ENCODE results near the gene CCDC51. TPM values are rescaled to one million over a fixed set of nuclear protein-coding genes. Genes with fewer than 3 reads are reported as not detected.
A peak's percentile ranks its signal among the peaks of the same experiment; 100 is the strongest.

Gene CCDC51
- total and polyA plus RNA-seq, 7 experiments from 2014 or later: 3.6 to 16.5 (median 7.1) TPM

- H3K27me3 Mint-ChIP-seq: no peaks in the 10 kb centered on the region
- H3K27ac Mint-ChIP-seq: no peak overlapping the region
- no peaks in the 10 kb centered on the region for H3K9me3 ChIP-seq (ENCODE audit: control insufficient read depth in 2 of 3, low read length in 3 of 3)
- no peaks in the 10 kb centered on the region for H3K36me3 Mint-ChIP-seq
- no peaks in the 10 kb centered on the region for H3K36me3 ChIP-seq (ENCODE audit: control insufficient read depth in 2 of 3, insufficient read depth in 3 of 3, low read length in 3 of 3)
- no peaks in the 10 kb centered on the region for H3K4me1 Mint-ChIP-seq
- H3K27me3 ChIP-seq (ENCODE audit: control insufficient read depth in 2 of 2, insufficient read depth in 2 of 2, low read length in 2 of 2): no peaks in the 10 kb centered on the region
- H3K9me3 Mint-ChIP-seq: peaks cover 0 to 2% (median 0%) of the 10 kb centered on the region in 11 donors
- ATAC-seq: no peak
- no peak overlapping the region for H3K4me3 ChIP-seq (ENCODE audit: low read length)
- H3K4me1 ChIP-seq (ENCODE audit: control insufficient read depth in 2 of 2, insufficient read depth in 2 of 2, low read length in 2 of 2): no peaks in the 10 kb centered on the region
- intact Hi-C loops (cut with micrococcal nuclease): loop anchor here in 1 of 2 donors (2.0 kb wide), 1 partner anchor 21 kb away; no protein-coding TSS in a partner anchor
- CTCF ChIA-PET: no interaction called here
- H3K4me3 Mint-ChIP-seq: no peak overlapping the region
- POLR2A ChIA-PET: no interaction called here
- H3K27ac ChIP-seq (ENCODE audit: low read depth, low read length): no peak overlapping the region
- peak in 1 of 9 donors; percentile 6 for DNase-seq
Measured at GRCh38 chr3:48415251-48415953, 24.5 kb downstream of the CCDC51 start.

GRCh38 chr3:48414376-48415250 lies 25.3 kb downstream of the CCDC51 start:
- H3K4me3 ChIP-seq (ENCODE audit: low read length): no peak overlapping the region
- peak in 1 of 9 donors; percentile 4 for DNase-seq
- no peak overlapping the region for H3K4me3 Mint-ChIP-seq
- H3K27me3 ChIP-seq (ENCODE audit: control insufficient read depth in 2 of 2, insufficient read depth in 2 of 2, low read length in 2 of 2): no peaks in the 10 kb centered on the region
- no peaks in the 10 kb centered on the region for H3K9me3 ChIP-seq (ENCODE audit: control insufficient read depth in 2 of 3, low read length in 3 of 3)
- H3K27ac ChIP-seq (ENCODE audit: low read depth, low read length): no peak overlapping the region
- POLR2A ChIA-PET: no interaction called here
- H3K27ac Mint-ChIP-seq: no peak overlapping the region
- no peaks in the 10 kb centered on the region for H3K4me1 ChIP-seq (ENCODE audit: control insufficient read depth in 2 of 2, insufficient read depth in 2 of 2, low read length in 2 of 2)
- no peak for ATAC-seq
- CTCF ChIA-PET: no interaction called here
- no peaks in the 10 kb centered on the region for H3K4me1 Mint-ChIP-seq
- H3K27me3 Mint-ChIP-seq: no peaks in the 10 kb centered on the region
- H3K9me3 Mint-ChIP-seq: peaks cover 0 to 2% (median 0%) of the 10 kb centered on the region in 11 donors
- H3K36me3 ChIP-seq (ENCODE audit: control insufficient read depth in 2 of 3, insufficient read depth in 3 of 3, low read length in 3 of 3): no peaks in the 10 kb centered on the region
- no peaks in the 10 kb centered on the region for H3K36me3 Mint-ChIP-seq
- intact Hi-C loops (cut with micrococcal nuclease): loop anchor here in 1 of 2 donors (2.0 kb wide), 1 partner anchor 22 kb away; no protein-coding TSS in a partner anchor

GRCh38 chr3:48413611-48414010 lies 26.3 kb downstream of the CCDC51 start:
- Histone ChIP-seq H3K27me3 (ENCODE audit: control insufficient read depth in 2 of 2, insufficient read depth in 2 of 2, low read length in 2 of 2) (no peaks in the 10 kb centered on the region), H3K36me3 (ENCODE audit: control insufficient read depth in 2 of 3, insufficient read depth in 3 of 3, low read length in 3 of 3) (no peaks in the 10 kb centered on the region), H3K9me3 (ENCODE audit: control insufficient read depth in 2 of 3, low read length in 3 of 3) (no peaks in the 10 kb centered on the region), H3K4me1 (ENCODE audit: control insufficient read depth in 2 of 2, insufficient read depth in 2 of 2, low read length in 2 of 2) (no peaks in the 10 kb centered on the region), H3K27ac (ENCODE audit: low read depth, low read length) (no peak overlapping the region), H3K4me3 (ENCODE audit: low read length) (no peak overlapping the region)
- ChIA-PET CTCF (no interaction called here), POLR2A (no interaction called here)
- DNase-seq (peak in 1 of 9 donors; percentile 5), ATAC-seq (no peak)
- intact Hi-C loops (cut with micrococcal nuclease): loop anchor here in 1 of 2 donors (2.0 kb wide), 1 partner anchor 23 kb away; no protein-coding TSS in a partner anchor
- Mint-ChIP-seq H3K4me1 (no peaks in the 10 kb centered on the region), H3K27me3 (no peaks in the 10 kb centered on the region), H3K9me3 (peaks cover 0 to 2% (median 0%) of the 10 kb centered on the region in 11 donors), H3K27ac (peak overlapping the region in 1 of 9 donors; percentile 42), H3K4me3 (no peak overlapping the region), H3K36me3 (no peaks in the 10 kb centered on the region)

- H3K27ac Mint-ChIP-seq: peak overlapping the region in 1 of 9 donors; percentile 29
- H3K9me3 Mint-ChIP-seq: peaks cover 0 to 2% (median 0%) of the 10 kb centered on the region in 11 donors
- CTCF ChIA-PET: interaction anchor here (0.6 to 1.1 kb wide), 3 partner anchors 13 to 193 kb away, joined by 3 to 6 read pairs (median 3); no protein-coding TSS in a partner anchor
- no peaks in the 10 kb centered on the region for H3K27me3 Mint-ChIP-seq
- Histone ChIP-seq H3K4me1 (ENCODE audit: control insufficient read depth in 2 of 2, insufficient read depth in 2 of 2, low read length in 2 of 2) (no peaks in the 10 kb centered on the region), H3K4me3 (ENCODE audit: low read length) (no peak overlapping the region), H3K36me3 (ENCODE audit: control insufficient read depth in 2 of 3, insufficient read depth in 3 of 3, low read length in 3 of 3) (no peaks in the 10 kb centered on the region), H3K27ac (ENCODE audit: low read depth, low read length) (no peak overlapping the region), H3K27me3 (ENCODE audit: control insufficient read depth in 2 of 2, insufficient read depth in 2 of 2, low read length in 2 of 2) (no peaks in the 10 kb centered on the region), H3K9me3 (ENCODE audit: control insufficient read depth in 2 of 3, low read length in 3 of 3) (no peaks in the 10 kb centered on the region)
- DNase-seq (no peak), ATAC-seq (no peak)
- no peaks in the 10 kb centered on the region for H3K36me3 Mint-ChIP-seq
- POLR2A ChIA-PET: no interaction called here
- no peak overlapping the region for H3K4me3 Mint-ChIP-seq
- no peaks in the 10 kb centered on the region for H3K4me1 Mint-ChIP-seq
- intact Hi-C loops (cut with micrococcal nuclease): no loop called here
Measured at GRCh38 chr3:48413086-48413485, 26.8 kb downstream of the CCDC51 start.

DNA sequence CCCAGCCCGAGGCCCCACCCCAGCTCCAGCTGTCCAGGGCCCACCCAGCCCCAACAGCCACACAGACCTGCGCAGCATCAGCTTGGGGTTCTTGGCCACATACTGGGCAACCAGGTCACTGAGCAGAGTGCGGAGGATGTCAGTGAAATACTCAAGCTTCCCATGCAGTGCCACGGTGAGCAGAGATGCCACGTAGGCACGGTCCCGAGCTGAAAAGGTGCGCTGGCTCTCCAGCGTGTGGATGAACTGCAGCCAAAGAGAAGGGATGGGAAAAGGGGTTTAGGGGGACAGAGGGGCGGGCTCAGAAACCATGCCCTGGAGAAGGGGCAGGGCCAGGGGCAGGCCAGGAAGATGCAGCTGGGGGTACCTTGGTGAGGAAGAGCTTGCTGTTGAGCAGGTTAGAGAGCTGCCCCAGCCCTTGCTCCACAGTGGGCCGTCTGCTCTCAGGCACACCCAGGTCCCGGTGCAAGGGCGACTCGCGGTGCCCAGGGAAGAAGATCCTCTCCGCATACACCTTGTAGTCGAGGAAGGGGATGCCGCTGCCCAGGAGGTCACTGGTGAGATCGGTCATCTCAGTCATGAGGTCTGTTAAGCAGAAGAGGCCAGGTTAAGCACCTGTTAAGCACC lies 27.4 kb downstream of the CCDC51 start:
- Histone ChIP-seq H3K9me3 (ENCODE audit: control insufficient read depth in 2 of 3, low read length in 3 of 3) (no peaks in the 10 kb centered on the region), H3K36me3 (ENCODE audit: control insufficient read depth in 2 of 3, insufficient read depth in 3 of 3, low read length in 3 of 3) (no peaks in the 10 kb centered on the region), H3K4me1 (ENCODE audit: control insufficient read depth in 2 of 2, insufficient read depth in 2 of 2, low read length in 2 of 2) (no peaks in the 10 kb centered on the region), H3K27me3 (ENCODE audit: control insufficient read depth in 2 of 2, insufficient read depth in 2 of 2, low read length in 2 of 2) (no peaks in the 10 kb centered on the region), H3K4me3 (ENCODE audit: low read length) (no peak overlapping the region), H3K27ac (ENCODE audit: low read depth, low read length) (no peak overlapping the region)
- no peak for DNase-seq
- ChIA-PET CTCF (interaction anchor here (0.6 to 1.1 kb wide), 4 partner anchors 12 to 194 kb away, joined by 3 to 6 read pairs (median 3); no protein-coding TSS in a partner anchor), POLR2A (no interaction called here)
- intact Hi-C loops (cut with micrococcal nuclease): no loop called here
- H3K9me3 Mint-ChIP-seq: peaks cover 0 to 2% (median 0%) of the 10 kb centered on the region in 11 donors
- no peaks in the 10 kb centered on the region for H3K4me1 Mint-ChIP-seq
- H3K4me3 Mint-ChIP-seq: no peak overlapping the region
- no peak overlapping the region for H3K27ac Mint-ChIP-seq
- no peaks in the 10 kb centered on the region for H3K36me3 Mint-ChIP-seq
- H3K27me3 Mint-ChIP-seq: no peaks in the 10 kb centered on the region
- no peak for ATAC-seq

DNA sequence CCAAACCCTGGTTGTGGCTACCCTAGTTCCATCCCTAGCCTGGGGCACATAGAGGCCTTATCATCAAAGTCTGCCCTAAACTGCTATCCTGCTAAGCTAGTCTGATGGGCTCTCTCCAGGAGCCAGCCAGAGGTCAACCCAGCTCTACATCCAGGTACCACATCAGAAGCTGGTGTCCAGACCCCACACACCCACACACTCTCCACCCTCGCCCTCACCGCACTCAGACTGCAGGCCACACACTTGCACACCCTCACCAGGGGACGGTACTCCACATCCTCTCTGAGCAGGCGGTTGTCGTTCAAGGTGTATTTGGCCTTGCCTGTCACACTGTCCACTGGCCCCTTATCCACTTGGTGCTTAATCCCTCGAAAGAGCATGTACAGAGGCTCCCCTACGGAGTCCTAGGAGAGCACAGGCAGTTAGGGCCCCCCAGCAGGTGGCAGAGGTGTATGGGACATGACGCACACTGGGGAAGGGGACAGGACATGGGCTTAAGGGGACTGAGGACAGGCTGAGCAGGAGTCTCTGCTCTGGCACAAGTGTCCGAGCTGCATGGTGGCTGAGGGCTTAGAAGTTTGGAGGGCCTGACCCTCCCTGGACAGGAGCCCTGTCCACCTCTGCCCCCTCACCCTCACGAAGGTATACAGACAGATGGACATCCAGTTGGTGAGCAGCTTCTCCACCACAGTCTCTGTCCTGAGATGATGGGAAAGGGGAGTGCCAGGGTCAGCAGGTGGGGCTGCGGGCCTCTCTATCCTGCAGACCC lies 28.1 kb downstream of the CCDC51 start:
- Histone ChIP-seq H3K27me3 (ENCODE audit: control insufficient read depth in 2 of 2, insufficient read depth in 2 of 2, low read length in 2 of 2) (no peaks in the 10 kb centered on the region), H3K9me3 (ENCODE audit: control insufficient read depth in 2 of 3, low read length in 3 of 3) (no peaks in the 10 kb centered on the region), H3K36me3 (ENCODE audit: control insufficient read depth in 2 of 3, insufficient read depth in 3 of 3, low read length in 3 of 3) (no peaks in the 10 kb centered on the region), H3K4me1 (ENCODE audit: control insufficient read depth in 2 of 2, insufficient read depth in 2 of 2, low read length in 2 of 2) (no peaks in the 10 kb centered on the region), H3K4me3 (ENCODE audit: low read length) (no peak overlapping the region), H3K27ac (ENCODE audit: low read depth, low read length) (no peak overlapping the region)
- ChIA-PET CTCF (interaction anchor here (0.9 to 1.1 kb wide), 2 partner anchors 11 to 24 kb away, joined by 3 read pairs; no protein-coding TSS in a partner anchor), POLR2A (no interaction called here)
- Mint-ChIP-seq H3K4me3 (no peak overlapping the region), H3K27ac (no peak overlapping the region), H3K9me3 (peaks cover 0 to 2% (median 0%) of the 10 kb centered on the region in 11 donors), H3K27me3 (no peaks in the 10 kb centered on the region), H3K4me1 (no peaks in the 10 kb centered on the region), H3K36me3 (no peaks in the 10 kb centered on the region)
- intact Hi-C loops (cut with micrococcal nuclease): no loop called here
- no peak for ATAC-seq
- no peak for DNase-seq

All from naive thymus-derived CD4-positive, alpha-beta T cell (primary cell).